Natural killer cell (primary cell): ENCODE measurements around the gene STOX2. TPM values are rescaled to one million over a fixed set of nuclear protein-coding genes. Genes with fewer than 3 reads are reported as not detected.

Experiments
- ATAC-seq, 3 donors: fragments of 150-1000 bp in 2 of 3; fragments of 200-7000 bp in 1 of 3; cut with Tn5 transposase; 1 replicate in 1 of 3; 2 replicates in 2 of 3; pipeline ENCODE4 v1.10.0; 2021; ENCODE audit warnings: mild to moderate bottlenecking in 2 of 3, moderate library complexity in 2 of 3
- DNase-seq, 2 donors: peaks; one replicate each; pipeline versions ENCODE4 v3.0.0 to v3.0.0-alpha.2; 2013 to 2021; ENCODE audit warnings: mixed read lengths in 1 of 2
- H3K27ac ChIP-seq: one replicate; pipeline ENCODE4 v1.5.1; 2013; ENCODE audit warnings: mild to moderate bottlenecking, low read length
- H3K27me3 ChIP-seq: one replicate; pipeline ENCODE4 v1.6.1; 2013; ENCODE audit warnings: low read length; ENCODE audit not compliant: control insufficient read depth, insufficient read depth
- H3K36me3 ChIP-seq: one replicate; pipeline ENCODE4 v1.6.1; 2013; ENCODE audit warnings: low read length; ENCODE audit not compliant: control insufficient read depth, insufficient read depth
- H3K4me1 ChIP-seq: one replicate; pipeline ENCODE4 v1.6.1; 2013; ENCODE audit warnings: low read length; ENCODE audit not compliant: control insufficient read depth, insufficient read depth
- H3K4me3 ChIP-seq: one replicate; pipeline ENCODE4 v1.5.1; 2013; ENCODE audit warnings: low read length
- H3K9me3 ChIP-seq: one replicate; pipeline ENCODE4 v1.6.1; 2013; ENCODE audit warnings: low read length; ENCODE audit not compliant: control insufficient read depth, insufficient read depth
- H3K27ac Mint-ChIP-seq, 2 donors: one replicate each; pipeline ENCODE4 v1.8.0; 2022; ENCODE audit warnings: mild to moderate bottlenecking in 2 of 2, mixed read lengths in 2 of 2, moderate library complexity in 1 of 2
- H3K27me3 Mint-ChIP-seq, 2 donors: one replicate each; pipeline ENCODE4 v1.8.0; 2022; ENCODE audit warnings: low read depth in 2 of 2, mixed read lengths in 2 of 2
- H3K36me3 Mint-ChIP-seq: one replicate; pipeline ENCODE4 v1.8.0; 2022; ENCODE audit warnings: mixed read lengths
- H3K4me1 Mint-ChIP-seq, 2 donors: one replicate each; pipeline ENCODE4 v1.8.0; 2022; ENCODE audit warnings: mixed read lengths in 2 of 2
- H3K4me3 Mint-ChIP-seq: one replicate; pipeline ENCODE4 v1.8.0; 2022; ENCODE audit warnings: mild to moderate bottlenecking, moderate library complexity, mixed read lengths
- H3K9me3 Mint-ChIP-seq, 2 donors: one replicate each; pipeline ENCODE4 v1.8.0; 2022; ENCODE audit warnings: mixed read lengths in 2 of 2
- WGBS: methylation state at CpG from one replicate; pipeline ENCODE4 v1.1.7; 2013; ENCODE audit warnings: missing lambda C conversion rate; ENCODE audit not compliant: insufficient coverage; 5-methylcytosine and 5-hydroxymethylcytosine counted together
- intact Hi-C: fragments of 100-400 bp; cut with micrococcal nuclease; formaldehyde crosslinking; loops from one replicate; pipeline ENCODE4 v1.14.2; 2022
- total RNA-seq, 4 donors: library from RNA; stranded (reverse); fragments of 120-200 nt in 1 of 4; gene quantifications; one replicate each; pipeline versions ENCODE4 v1.2.3 to v1.2.4, GENCODE V29; 2013 to 2022
- TF ChIP-seq, protein P1 (sequence below): fragments of 200-600 bp; IDR thresholded peaks from one replicate; pipeline ENCODE4 v1.8.0; 2022; ENCODE audit warnings: antibody characterized with exemption

The STOX2 gene
- total RNA-seq, 3 donors from 2014 or later (not counting 1 experiment from before 2014, with no cell fraction given): 0.23 TPM; not detected in 2

DNA sequence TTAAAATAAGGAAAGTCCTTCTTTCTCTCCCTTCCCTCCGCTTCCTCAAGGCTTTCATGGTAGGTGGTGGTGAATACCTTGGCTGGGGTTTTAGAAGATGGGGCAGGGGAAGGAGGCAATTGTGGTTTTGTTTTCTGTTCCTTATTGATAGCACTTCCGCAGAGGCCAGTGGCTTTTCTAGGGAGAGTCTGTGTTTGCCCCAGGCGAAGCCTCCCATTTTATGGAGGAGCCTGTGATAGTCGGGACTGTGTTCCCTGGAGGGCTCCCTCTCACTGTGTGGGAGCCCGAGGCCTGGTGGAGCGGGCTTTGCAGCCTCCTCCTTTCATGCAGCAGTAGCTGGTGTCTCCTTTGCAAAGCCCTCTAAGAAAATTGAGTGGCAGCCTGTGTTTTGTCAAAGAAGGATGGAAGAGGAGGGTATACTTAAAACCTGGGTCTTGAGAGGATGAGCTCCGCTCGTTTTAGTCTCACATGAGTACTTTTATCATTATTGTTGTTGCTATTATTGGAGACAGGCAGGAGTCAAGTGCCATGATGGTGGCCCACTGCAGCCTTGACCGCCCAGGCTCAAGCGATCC is 29.8 kb upstream of the STOX2 start:
- Mint-ChIP-seq H3K4me3 (no peak overlapping the region), H3K36me3 (no peaks in the 10 kb centered on the region), H3K9me3 (no peaks in the 10 kb centered on the region), H3K4me1 (peaks cover 4 to 7% of the 10 kb centered on the region in 2 donors), H3K27me3 (peaks cover 0 to 16% of the 10 kb centered on the region in 2 donors), H3K27ac (no peak overlapping the region)
- 83% methylated on average over 9 of the region's 10 CpGs for WGBS
- no peaks in the 10 kb centered on the region for H3K4me1 ChIP-seq
- no peaks in the 10 kb centered on the region for H3K27me3 ChIP-seq
- TF ChIP-seq, protein P1, sequence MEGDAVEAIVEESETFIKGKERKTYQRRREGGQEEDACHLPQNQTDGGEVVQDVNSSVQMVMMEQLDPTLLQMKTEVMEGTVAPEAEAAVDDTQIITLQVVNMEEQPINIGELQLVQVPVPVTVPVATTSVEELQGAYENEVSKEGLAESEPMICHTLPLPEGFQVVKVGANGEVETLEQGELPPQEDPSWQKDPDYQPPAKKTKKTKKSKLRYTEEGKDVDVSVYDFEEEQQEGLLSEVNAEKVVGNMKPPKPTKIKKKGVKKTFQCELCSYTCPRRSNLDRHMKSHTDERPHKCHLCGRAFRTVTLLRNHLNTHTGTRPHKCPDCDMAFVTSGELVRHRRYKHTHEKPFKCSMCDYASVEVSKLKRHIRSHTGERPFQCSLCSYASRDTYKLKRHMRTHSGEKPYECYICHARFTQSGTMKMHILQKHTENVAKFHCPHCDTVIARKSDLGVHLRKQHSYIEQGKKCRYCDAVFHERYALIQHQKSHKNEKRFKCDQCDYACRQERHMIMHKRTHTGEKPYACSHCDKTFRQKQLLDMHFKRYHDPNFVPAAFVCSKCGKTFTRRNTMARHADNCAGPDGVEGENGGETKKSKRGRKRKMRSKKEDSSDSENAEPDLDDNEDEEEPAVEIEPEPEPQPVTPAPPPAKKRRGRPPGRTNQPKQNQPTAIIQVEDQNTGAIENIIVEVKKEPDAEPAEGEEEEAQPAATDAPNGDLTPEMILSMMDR: no peak
- no peaks in the 10 kb centered on the region for H3K9me3 ChIP-seq
- H3K36me3 ChIP-seq: no peaks in the 10 kb centered on the region
- intact Hi-C loops: no loop called here
- no peak overlapping the region for H3K4me3 ChIP-seq
- no peak for DNase-seq
- no peak for ATAC-seq
- H3K27ac ChIP-seq: no peak overlapping the region

DNA sequence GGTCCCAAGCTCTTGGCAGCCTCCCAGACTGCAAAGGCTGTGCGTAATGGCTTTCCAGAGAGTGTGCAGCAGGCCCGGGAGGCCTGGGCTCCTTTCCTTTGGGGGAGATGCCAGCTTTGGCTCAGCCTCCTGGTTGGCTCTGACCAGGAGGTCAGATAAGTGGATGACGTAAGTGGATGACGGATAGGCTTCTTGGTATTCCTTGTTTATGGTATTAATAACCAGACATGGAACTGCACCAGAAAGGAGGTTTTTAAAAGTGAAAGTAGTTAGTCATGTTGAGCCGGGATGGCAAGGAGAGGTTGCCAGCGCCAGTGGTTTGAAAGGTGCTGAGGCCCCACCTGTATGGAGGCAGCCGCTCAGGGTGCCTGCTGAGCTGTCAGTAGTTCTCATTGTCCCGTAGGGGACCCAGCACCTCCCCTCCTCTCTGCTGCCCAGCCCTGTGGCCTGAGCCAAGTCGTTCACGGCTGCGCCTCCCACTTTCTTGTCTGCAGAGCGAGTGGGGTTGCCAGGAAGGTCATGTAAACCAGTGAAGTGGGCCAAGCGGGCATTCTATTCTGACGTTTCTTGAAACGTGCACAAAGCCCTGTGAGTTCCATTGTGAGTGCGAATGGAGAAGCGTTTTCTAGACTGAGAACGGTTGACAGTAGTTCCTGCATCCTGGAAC is 28.7 kb upstream of the STOX2 start:
- 77% methylated on average over 18 of the region's 18 CpGs for WGBS
- no peak for ATAC-seq
- no peak overlapping the region for H3K4me3 ChIP-seq
- Mint-ChIP-seq H3K36me3 (no peaks in the 10 kb centered on the region), H3K4me1 (peaks cover 4 to 7% of the 10 kb centered on the region in 2 donors), H3K27ac (no peak overlapping the region), H3K9me3 (no peaks in the 10 kb centered on the region), H3K27me3 (peaks cover 0 to 16% of the 10 kb centered on the region in 2 donors), H3K4me3 (no peak overlapping the region)
- H3K27ac ChIP-seq: no peak overlapping the region
- H3K36me3 ChIP-seq: no peaks in the 10 kb centered on the region
- TF ChIP-seq, protein P1: no peak
- DNase-seq: no peak
- no peaks in the 10 kb centered on the region for H3K9me3 ChIP-seq
- no peaks in the 10 kb centered on the region for H3K27me3 ChIP-seq
- no peaks in the 10 kb centered on the region for H3K4me1 ChIP-seq
- intact Hi-C loops: no loop called here

DNA sequence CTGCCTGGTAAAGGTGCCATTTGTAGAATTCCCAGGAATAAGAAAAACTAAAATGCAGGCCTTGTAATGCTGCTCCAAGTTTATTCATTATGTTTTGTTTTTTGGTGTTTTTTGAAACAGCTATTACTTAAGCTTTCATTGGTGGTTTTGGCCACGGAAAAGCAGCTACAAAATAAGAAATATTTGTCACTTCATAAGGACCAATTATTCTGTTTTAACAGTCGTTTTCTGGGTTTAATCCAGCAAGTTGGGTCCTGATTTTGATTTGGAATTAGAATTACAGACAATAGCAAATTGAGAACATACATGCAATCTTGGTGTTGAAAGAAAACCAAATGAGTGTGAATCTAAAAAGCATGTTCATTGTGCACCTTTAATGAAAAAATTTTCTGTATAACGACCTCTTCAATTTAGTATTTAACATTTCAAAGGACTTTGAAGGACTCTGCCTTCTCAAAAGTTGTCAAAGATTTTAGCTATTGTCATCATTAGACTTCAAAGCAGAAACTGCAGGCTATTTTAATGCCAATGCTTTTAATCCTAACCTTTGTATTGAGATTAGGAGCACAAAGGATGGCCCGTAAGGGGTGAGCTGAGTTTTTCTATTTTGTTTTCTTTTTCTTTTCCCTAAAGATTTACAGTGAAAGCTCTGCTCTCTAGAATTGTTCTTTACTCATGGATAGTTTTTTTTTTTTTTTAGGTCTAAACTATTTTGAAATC is 26.7 kb upstream of the STOX2 start:
- DNase-seq (no peak), ATAC-seq (no peak)
- Mint-ChIP-seq H3K4me3 (no peak overlapping the region), H3K4me1 (peaks cover 4 to 7% of the 10 kb centered on the region in 2 donors), H3K36me3 (no peaks in the 10 kb centered on the region), H3K27ac (no peak overlapping the region), H3K27me3 (peaks cover 0 to 16% of the 10 kb centered on the region in 2 donors), H3K9me3 (no peaks in the 10 kb centered on the region)
- Histone ChIP-seq H3K27ac (no peak overlapping the region), H3K27me3 (no peaks in the 10 kb centered on the region), H3K4me3 (no peak overlapping the region), H3K4me1 (no peaks in the 10 kb centered on the region), H3K9me3 (no peaks in the 10 kb centered on the region), H3K36me3 (no peaks in the 10 kb centered on the region)
- intact Hi-C loops: no loop called here
- WGBS: 84% methylated on average over 4 of the region's 4 CpGs
- TF ChIP-seq, protein P1: no peak
